GM23248 (cell line): ENCODE measurements around the gene ZGPAT. TPM values are rescaled to one million over a fixed set of nuclear protein-coding genes. Genes with fewer than 3 reads are reported as not detected.
"Not testable (repeated sequence)": the region's sequence is repeated elsewhere in the genome, so short reads cannot be mapped to it uniquely, and the experiment has no call there.

Experiments used
- DNase-seq: peaks from one replicate; pipeline ENCODE4 v3.0.0-alpha.2; 2015
- H2AFZ ChIP-seq: fragments of 200-600 bp; sonication (generic); 2 replicates; pipeline ENCODE4 v1.6.1; 2016; ENCODE audit warnings: antibody characterized with exemption
- H3F3A ChIP-seq: fragments of 200-600 bp; sonication (generic); 2 replicates; pipeline ENCODE4 v1.6.1; 2016; ENCODE audit warnings: mild to moderate bottlenecking, antibody characterized with exemption, mixed run types; ENCODE audit not compliant: insufficient read depth
- H3K27ac ChIP-seq: fragments of 200-600 bp; sonication (generic); 2 replicates; pipeline ENCODE4 v1.5.1; 2016; ENCODE audit warnings: mild to moderate bottlenecking
- H3K27me3 ChIP-seq: fragments of 200-600 bp; sonication (generic); replicated peaks from 2 replicates; pipeline ENCODE4 v1.6.1; 2016; ENCODE audit warnings: mild to moderate bottlenecking; ENCODE audit not compliant: insufficient read depth
- H3K36me3 ChIP-seq: fragments of 200-600 bp; sonication (generic); 2 replicates; pipeline ENCODE4 v1.6.1; 2016; ENCODE audit warnings: low read depth, mild to moderate bottlenecking
- H3K4me1 ChIP-seq: fragments of 200-600 bp; sonication (generic); 2 replicates; pipeline ENCODE4 v1.6.1; 2016; ENCODE audit warnings: mild to moderate bottlenecking; ENCODE audit not compliant: insufficient read depth
- H3K4me2 ChIP-seq: fragments of 200-600 bp; sonication (generic); one replicate; pipeline ENCODE4 v1.6.1; 2016; ENCODE audit warnings: mild to moderate bottlenecking; ENCODE audit not compliant: unreplicated experiment
- H3K4me3 ChIP-seq: fragments of 200-600 bp; sonication (generic); 2 replicates; pipeline ENCODE4 v1.5.1; 2016; ENCODE audit warnings: mild to moderate bottlenecking
- H3K79me2 ChIP-seq: fragments of 200-600 bp; sonication (generic); 2 replicates; pipeline ENCODE4 v1.6.1; 2016; ENCODE audit warnings: mild to moderate bottlenecking; ENCODE audit not compliant: insufficient read depth
- H3K9ac ChIP-seq: fragments of 200-600 bp; sonication (generic); 2 replicates; pipeline ENCODE4 v1.6.1; 2016; ENCODE audit warnings: mild to moderate bottlenecking
- H3K9me2 ChIP-seq: fragments of 200-600 bp; sonication (generic); 2 replicates; pipeline ENCODE4 v1.6.1; 2016; ENCODE audit warnings: mixed run types, mild to moderate bottlenecking, moderate library complexity; ENCODE audit not compliant: insufficient read depth
- H3K9me3 ChIP-seq: fragments of 200-600 bp; sonication (generic); one replicate; pipeline ENCODE4 v1.6.1; 2017; ENCODE audit warnings: low read depth
- H4K20me1 ChIP-seq: fragments of 200-600 bp; sonication (generic); 2 replicates; pipeline ENCODE4 v1.6.0; 2016; ENCODE audit not compliant: insufficient read depth
- EZH2 ChIP-seq: fragments of 200-600 bp; sonication (generic); IDR thresholded peaks from 2 replicates; pipeline ENCODE4 v1.6.1; 2018; ENCODE audit warnings: antibody characterized with exemption, mild to moderate bottlenecking; ENCODE audit not compliant: insufficient read depth, poor library complexity, severe bottlenecking
- EZH2phosphoT487 ChIP-seq: fragments of 200-600 bp; sonication (generic); IDR thresholded peaks from 2 replicates; pipeline ENCODE4 v1.6.1; 2018; ENCODE audit warnings: antibody characterized with exemption, moderate library complexity, mild to moderate bottlenecking, low read depth; ENCODE audit not compliant: insufficient read depth
- WGBS, 2 experiments: methylation state at CpG; one replicate each; pipeline ENCODE4 v1.1.6; 2015 to 2017; ENCODE audit warnings: low lambda C conversion rate in 2 of 2, low coverage in 1 of 2; ENCODE audit errors: missing lambda C conversion rate in 2 of 2; 5-methylcytosine and 5-hydroxymethylcytosine counted together
- in situ Hi-C: fragments of 300-500 bp; cut with MboI; formaldehyde crosslinking; loops from 2 replicates; pipeline ENCODE4 v1.15.0; 2020
- polyA plus RNA-seq: library from polyadenylated mRNA; unstranded; fragments of >200 nt; fragmentation: Nextera tagmentation; extraction: Ambion mirVana; gene quantifications from 2 replicates; pipeline ENCODE4 v1.2.1, GENCODE V29; 2016
- total RNA-seq: library from RNA; depleted of rRNA; stranded (reverse); fragments of >200 nt; shearing (Covaris generic); gene quantifications from 2 replicates; pipeline ENCODE4 v1.2.3, GENCODE V29; 2014; rRNA removed

ZGPAT gene, protein sequence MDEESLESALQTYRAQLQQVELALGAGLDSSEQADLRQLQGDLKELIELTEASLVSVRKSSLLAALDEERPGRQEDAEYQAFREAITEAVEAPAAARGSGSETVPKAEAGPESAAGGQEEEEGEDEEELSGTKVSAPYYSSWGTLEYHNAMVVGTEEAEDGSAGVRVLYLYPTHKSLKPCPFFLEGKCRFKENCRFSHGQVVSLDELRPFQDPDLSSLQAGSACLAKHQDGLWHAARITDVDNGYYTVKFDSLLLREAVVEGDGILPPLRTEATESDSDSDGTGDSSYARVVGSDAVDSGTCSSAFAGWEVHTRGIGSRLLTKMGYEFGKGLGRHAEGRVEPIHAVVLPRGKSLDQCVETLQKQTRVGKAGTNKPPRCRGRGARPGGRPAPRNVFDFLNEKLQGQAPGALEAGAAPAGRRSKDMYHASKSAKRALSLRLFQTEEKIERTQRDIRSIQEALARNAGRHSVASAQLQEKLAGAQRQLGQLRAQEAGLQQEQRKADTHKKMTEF
- total RNA-seq: 26.2 and 28.5 TPM in 2 replicates
- polyA plus RNA-seq: 19.9 and 22.7 TPM in 2 replicates

DNA sequence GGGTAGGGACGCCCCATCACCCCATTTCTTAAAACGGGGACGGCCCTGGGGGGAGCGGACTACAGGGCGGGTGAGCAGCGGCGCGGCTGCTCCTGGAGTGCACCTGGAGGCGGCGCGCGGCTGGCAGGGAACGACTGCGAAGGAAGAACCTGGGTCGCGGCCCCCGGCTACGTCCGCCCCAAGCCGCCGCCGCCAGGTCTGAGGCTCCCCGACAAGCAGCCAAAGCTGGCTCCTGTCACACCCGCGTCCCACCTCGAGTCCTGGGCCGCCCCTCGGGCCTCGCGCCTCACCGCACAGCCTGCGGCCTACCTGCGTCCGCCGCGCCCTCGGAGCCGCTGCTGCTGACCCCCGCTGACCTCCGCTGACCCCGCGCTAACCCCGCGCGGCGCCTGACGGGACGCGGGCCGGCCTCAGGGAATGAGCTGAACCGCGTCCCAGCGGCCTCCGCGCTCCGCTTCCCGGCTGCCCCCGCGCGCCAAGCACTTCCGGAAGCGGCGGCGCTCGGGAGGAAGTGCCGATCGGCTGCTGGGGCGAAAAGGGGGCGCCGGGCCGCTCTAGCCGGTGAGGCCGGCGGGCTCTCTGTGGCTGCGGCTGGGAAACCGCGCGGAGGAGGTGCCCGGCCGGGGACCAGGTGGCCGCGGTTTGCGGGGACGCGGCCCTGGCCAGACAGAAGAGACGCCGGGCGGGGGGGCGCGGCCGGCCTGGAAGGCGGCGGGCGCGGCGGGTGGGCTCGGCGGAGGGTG is at the start of gene ZGPAT, which contains the start of gene ARFRP1:
Gene ZGPAT (plus strand): TSS at position 482 of the 743 bp plus-strand sequence. CDS start 542 bp downstream, outside the sequence.
Gene ARFRP1 (minus strand): TSS at position 419 of the 743 bp plus-strand sequence. CDS start 885 bp downstream, outside the sequence.
- H3K4me2 ChIP-seq: peak within 1 kb of the TSS; percentile 87
- WGBS, 2 experiments: 0 to 1% methylated on average over 63 to 74 of the region's 98 CpGs
- H3K27ac ChIP-seq: peak within 1 kb of the TSS; percentile 65
- H3K79me2 ChIP-seq: peaks cover 86% of the 10 kb centered on the region
- peaks cover 17% of the 10 kb centered on the region; the same call in 1 of the 2 replicates for H3K4me1 ChIP-seq
- H3F3A ChIP-seq: no peaks in the 10 kb centered on the region
- no peaks in the 10 kb centered on the region for H3K27me3 ChIP-seq
- TF ChIP-seq EZH2phosphoT487 (no peak), EZH2 (no peak)
- peak within 1 kb of the TSS; percentile 35; the same call in 1 of the 2 replicates for H2AFZ ChIP-seq
- no peaks in the 10 kb centered on the region for H3K9me2 ChIP-seq
- in situ Hi-C loops: no loop called here
- peak within 1 kb of the TSS; percentile 86 for H3K9ac ChIP-seq
- H4K20me1 ChIP-seq: no peaks in the 10 kb centered on the region
- H3K36me3 ChIP-seq: peaks cover 26% of the 10 kb centered on the region
- peak; percentile 94 for DNase-seq
- H3K9me3 ChIP-seq: no peaks in the 10 kb centered on the region
- H3K4me3 ChIP-seq: peak within 1 kb of the TSS; percentile 80

DNA sequence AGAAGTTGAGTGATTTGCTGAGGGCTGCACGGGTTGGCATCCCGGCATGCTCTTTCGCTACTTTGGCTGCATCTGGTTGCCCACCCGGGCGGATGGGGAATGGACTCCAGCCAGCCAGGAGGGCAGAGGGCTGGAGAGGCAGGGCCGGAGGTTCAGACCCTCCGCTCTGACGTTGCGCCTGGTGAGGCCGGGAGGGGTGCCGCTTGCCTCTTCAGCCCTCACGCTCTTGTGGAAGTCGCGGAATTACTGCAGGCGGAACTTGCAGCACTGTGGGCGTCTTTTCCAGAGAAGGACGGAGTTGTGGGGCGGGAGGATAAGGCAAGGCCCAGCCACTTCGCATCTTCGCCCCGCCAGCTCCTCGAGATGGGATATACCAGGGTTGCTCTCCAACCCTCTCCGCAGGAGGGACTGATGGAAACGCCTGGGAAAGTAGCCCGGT is 49.1 kb upstream of the ZGPAT start:
- no peaks in the 10 kb centered on the region for H3K36me3 ChIP-seq
- peaks cover 7% of the 10 kb centered on the region; the same call in 1 of the 2 replicates for H3F3A ChIP-seq
- peaks cover 13% of the 10 kb centered on the region for H3K4me1 ChIP-seq
- H3K79me2 ChIP-seq: peaks cover 43% of the 10 kb centered on the region
- H3K4me3 ChIP-seq: peak overlapping the region; percentile 85
- H3K27me3 ChIP-seq: no peaks in the 10 kb centered on the region
- TF ChIP-seq EZH2 (no peak), EZH2phosphoT487 (no peak)
- H4K20me1 ChIP-seq: no peaks in the 10 kb centered on the region
- H3K9me2 ChIP-seq: no peaks in the 10 kb centered on the region
- peak; percentile 81 for DNase-seq
- peak overlapping the region; percentile 78 for H3K4me2 ChIP-seq
- 0% methylated on average over 25 of the region's 25 CpGs for whole genome bisulfite sequencing, 2 experiments
- H3K9ac ChIP-seq: peak overlapping the region; percentile 88
- in situ Hi-C loops: no loop called here
- no peaks in the 10 kb centered on the region for H3K9me3 ChIP-seq
- H3K27ac ChIP-seq: peak overlapping the region; percentile 75
- peak overlapping the region; percentile 81 for H2AFZ ChIP-seq

DNA sequence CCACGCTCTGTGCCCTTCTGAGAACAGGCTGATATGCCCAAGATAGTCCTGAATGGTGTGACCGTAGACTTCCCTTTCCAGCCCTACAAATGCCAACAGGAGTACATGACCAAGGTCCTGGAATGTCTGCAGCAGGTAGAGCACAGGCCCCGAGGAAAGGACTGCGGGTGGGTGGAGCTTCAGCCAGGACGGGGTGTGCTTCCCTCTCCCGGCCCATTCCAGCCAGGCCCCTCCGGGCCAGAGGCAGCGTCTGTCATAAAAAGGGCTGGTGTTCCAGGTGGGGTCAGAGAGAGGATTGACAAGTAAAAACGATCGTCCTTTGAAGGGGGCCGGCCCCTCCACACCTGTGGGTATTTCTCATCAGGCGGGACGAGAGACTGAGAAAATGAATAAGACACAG is 48.5 kb upstream of the ZGPAT start:
- Histone ChIP-seq H4K20me1 (no peaks in the 10 kb centered on the region), H3K36me3 (no peaks in the 10 kb centered on the region), H3K4me2 (peak overlapping the region; percentile 78), H3K27ac (peak overlapping the region; percentile 75), H3K4me3 (peak overlapping the region; percentile 85), H3F3A (peaks cover 7% of the 10 kb centered on the region; the same call in 1 of the 2 replicates), H2AFZ (peak overlapping the region; percentile 81), H3K27me3 (no peaks in the 10 kb centered on the region), H3K9ac (peak overlapping the region; percentile 88), H3K4me1 (peaks cover 13% of the 10 kb centered on the region), H3K79me2 (peaks cover 49% of the 10 kb centered on the region), H3K9me2 (no peaks in the 10 kb centered on the region), H3K9me3 (no peaks in the 10 kb centered on the region)
- DNase-seq: peak; percentile 24
- TF ChIP-seq EZH2 (no peak), EZH2phosphoT487 (no peak)
- in situ Hi-C loops: no loop called here
- WGBS, 2 experiments: 53 to 57% methylated on average over 13 of the region's 13 CpGs

DNA sequence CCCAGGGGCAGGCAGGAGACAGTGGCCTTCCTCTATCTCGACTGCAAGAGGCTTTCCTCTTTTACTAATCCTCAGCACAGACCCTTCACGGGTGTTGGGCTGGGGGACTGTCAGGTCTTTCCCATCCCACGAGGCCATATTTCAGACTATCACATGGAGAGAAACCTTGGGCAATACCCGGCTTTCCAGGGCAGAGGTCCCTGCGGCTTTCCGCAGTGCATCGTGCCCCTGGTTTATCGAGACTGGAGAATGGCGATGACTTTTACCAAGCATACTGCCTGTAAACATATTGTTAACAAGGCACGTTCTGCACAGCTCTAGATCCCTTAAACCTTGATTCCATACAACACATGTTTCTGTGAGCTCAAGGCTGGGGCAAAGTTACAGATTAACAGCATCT is 47.7 kb upstream of the ZGPAT start:
- DNase-seq, H3F3A ChIP-seq, H2AFZ ChIP-seq, H3K27ac ChIP-seq, H3K4me2 ChIP-seq, H4K20me1 ChIP-seq, H3K4me3 ChIP-seq, in situ Hi-C loops, H3K9me2 ChIP-seq, H3K36me3 ChIP-seq, H3K27me3 ChIP-seq, H3K9ac ChIP-seq, H3K9me3 ChIP-seq: not testable (repeated sequence)
- peaks cover 13% of the 10 kb centered on the region for H3K4me1 ChIP-seq
- H3K79me2 ChIP-seq: peaks cover 55% of the 10 kb centered on the region
- WGBS, 2 experiments: 86 to 92% methylated on average over 10 of the region's 10 CpGs
